CD4-positive, CD25-positive, alpha-beta regulatory T cell (primary cell): ENCODE results near the gene CDHR1. TPM values are rescaled to one million over a fixed set of nuclear protein-coding genes. Genes with fewer than 3 reads are reported as not detected.

ENCODE experiments used
- ATAC-seq, 2 donors: fragments of 150-1000 bp; cut with Tn5 transposase; one replicate each; pipeline ENCODE4 v1.10.0; 2021; ENCODE audit warnings: low read depth in 2 of 2, moderate number of reproducible peaks in 2 of 2, moderate library complexity in 1 of 2
- DNase-seq, 3 donors: peaks; one replicate each; pipeline versions ENCODE4 v3.0.0 to v3.0.0-alpha.2; 2012 to 2022; ENCODE audit warnings: mixed read lengths in 1 of 3
- H3K27ac ChIP-seq: one replicate; pipeline ENCODE4 v1.7.0; 2013; ENCODE audit warnings: mild to moderate bottlenecking, low read length; ENCODE audit not compliant: insufficient read depth, poor library complexity, severe bottlenecking
- H3K27me3 ChIP-seq: one replicate; pipeline ENCODE4 v1.7.0; 2013; ENCODE audit warnings: low read length; ENCODE audit not compliant: control insufficient read depth, insufficient read depth
- H3K36me3 ChIP-seq: one replicate; pipeline ENCODE4 v1.7.0; 2013; ENCODE audit warnings: mild to moderate bottlenecking, low read length, moderate library complexity; ENCODE audit not compliant: control insufficient read depth, insufficient read depth
- H3K4me1 ChIP-seq: 2 replicates; pipeline ENCODE4 v1.7.0; 2013; ENCODE audit warnings: mild to moderate bottlenecking, low read length; ENCODE audit not compliant: insufficient read depth, control insufficient read depth, poor library complexity, severe bottlenecking
- H3K4me3 ChIP-seq: one replicate; pipeline ENCODE4 v1.7.0; 2013; ENCODE audit warnings: low read depth, mild to moderate bottlenecking, low read length, moderate library complexity
- H3K9me3 ChIP-seq, 2 experiments: 1 replicate in 1 of 2; 2 replicates in 1 of 2; pipeline ENCODE4 v1.7.0; 2013; ENCODE audit warnings: low read length in 2 of 2, mild to moderate bottlenecking in 1 of 2, moderate library complexity in 1 of 2; ENCODE audit not compliant: control insufficient read depth in 2 of 2
- H3K27ac Mint-ChIP-seq, 3 donors: one replicate each; pipeline ENCODE4 v1.8.0; 2020 to 2022; ENCODE audit warnings: mild to moderate bottlenecking in 3 of 3, mixed read lengths in 3 of 3, moderate library complexity in 2 of 3
- H3K27me3 Mint-ChIP-seq: one replicate; pipeline ENCODE4 v1.8.0; 2022; ENCODE audit warnings: mild to moderate bottlenecking, mixed read lengths
- H3K36me3 Mint-ChIP-seq: one replicate; pipeline ENCODE4 v1.8.0; 2020; ENCODE audit warnings: mixed read lengths
- H3K4me1 Mint-ChIP-seq, 4 donors: one replicate each; pipeline ENCODE4 v1.8.0; 2020 to 2022; ENCODE audit warnings: mixed read lengths in 4 of 4, mild to moderate bottlenecking in 1 of 4
- H3K4me3 Mint-ChIP-seq, 4 donors: one replicate each; pipeline ENCODE4 v1.8.0; 2020 to 2022; ENCODE audit warnings: mild to moderate bottlenecking in 4 of 4, mixed read lengths in 4 of 4, moderate library complexity in 3 of 4
- H3K9me3 Mint-ChIP-seq, 7 donors: one replicate each; pipeline ENCODE4 v1.8.0; 2020 to 2022; ENCODE audit warnings: mixed read lengths in 7 of 7, mild to moderate bottlenecking in 3 of 7, moderate library complexity in 2 of 7
- polyA plus RNA-seq, 4 donors: library from polyadenylated mRNA; unstranded; fragments of 300-500 nt; fragmentation: Illumina TruSeq; gene quantifications; one replicate each; pipeline ENCODE4 v1.2.3, GENCODE V29; 2021
- total RNA-seq: library from RNA; stranded (reverse); gene quantifications from one replicate; pipeline ENCODE4 v1.2.3, GENCODE V29; 2022

Gene CDHR1
- total and polyA plus RNA-seq, 5 donors from 2014 or later, result 0.25 to 0.28 TPM; not detected in 3

DNA sequence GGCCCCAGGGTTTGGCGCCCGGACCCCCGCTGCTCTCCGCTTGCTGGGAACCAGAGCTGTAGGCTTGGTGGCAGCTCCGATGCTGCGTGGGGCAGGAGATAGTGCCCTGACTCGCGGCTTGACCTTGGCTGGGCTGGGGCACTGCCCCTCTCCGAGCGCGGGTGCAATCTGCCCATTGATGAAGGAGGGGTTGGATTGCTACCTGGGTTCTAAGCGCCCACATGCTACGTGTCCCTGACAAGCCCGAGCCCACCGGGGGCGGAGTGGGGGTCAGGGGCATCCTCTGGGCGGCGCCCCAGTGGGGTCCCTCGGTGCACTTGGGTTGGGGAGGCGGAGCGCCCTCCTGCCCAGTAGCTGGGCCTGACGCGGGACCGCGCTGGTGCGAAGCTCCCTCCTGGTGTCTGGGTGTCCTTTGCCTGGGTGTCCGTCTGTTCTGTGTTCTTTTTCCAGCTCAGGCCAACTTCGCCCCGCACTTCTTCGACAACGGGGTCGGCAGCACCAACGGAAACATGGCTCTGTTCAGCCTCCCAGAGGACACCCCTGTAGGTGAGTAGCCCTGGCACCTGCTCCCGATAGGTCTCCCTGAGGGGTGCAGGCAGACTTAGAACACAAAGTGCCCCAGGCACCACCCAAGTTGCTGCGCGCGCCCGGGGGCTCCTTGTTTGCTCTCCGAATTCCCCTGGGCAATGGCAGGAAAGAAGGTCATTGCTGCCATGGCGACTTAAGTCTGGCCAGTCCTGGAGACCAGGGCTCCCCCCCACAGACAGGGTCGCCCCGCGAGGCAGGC, 900 bp downstream of the CDHR1 start:
- ATAC-seq (no peak), DNase-seq (no peak)
- Mint-ChIP-seq H3K27me3 (peaks cover 38% of the 10 kb centered on the region), H3K4me3 (peak overlapping the region in 2 of 4 donors; percentile 57 to 67), H3K9me3 (peaks cover 0 to 8% (median 0%) of the 10 kb centered on the region in 7 donors), H3K36me3 (no peaks in the 10 kb centered on the region), H3K27ac (no peak overlapping the region), H3K4me1 (peaks cover 0 to 33% (median 9%) of the 10 kb centered on the region in 4 donors)
- H3K4me1 ChIP-seq, result peaks cover 21% of the 10 kb centered on the region
- H3K27me3 ChIP-seq, result peaks cover 3% of the 10 kb centered on the region
- H3K36me3 ChIP-seq, result no peaks in the 10 kb centered on the region
- no peaks in the 10 kb centered on the region for H3K9me3 ChIP-seq
- H3K4me3 ChIP-seq, result no peak overlapping the region
- H3K27ac ChIP-seq, result no peak overlapping the region

DNA sequence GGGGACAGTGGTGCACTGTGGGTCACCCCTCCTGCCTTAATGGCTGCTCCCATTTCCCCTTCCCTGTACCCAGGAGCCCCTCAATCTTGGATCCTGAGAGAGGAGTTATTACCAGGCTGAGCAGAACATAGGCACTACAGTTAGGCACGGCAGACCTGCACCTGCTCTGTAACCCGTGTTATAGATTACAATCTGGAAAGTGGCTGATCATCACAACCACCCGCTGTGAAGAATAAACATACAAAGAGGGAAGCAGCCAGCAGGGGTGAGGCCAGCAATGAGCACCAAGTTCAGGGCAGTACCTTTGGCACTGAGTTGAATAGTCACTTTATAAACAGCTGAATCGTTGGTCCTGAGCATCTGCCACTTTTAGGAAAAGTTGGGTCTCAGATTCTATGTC, 1.7 kb downstream of the CDHR1 start:
- H3K9me3 Mint-ChIP-seq, result peaks cover 0 to 8% (median 0%) of the 10 kb centered on the region in 7 donors
- no peak overlapping the region for H3K4me3 Mint-ChIP-seq
- peaks cover 38% of the 10 kb centered on the region for H3K27me3 Mint-ChIP-seq
- no peaks in the 10 kb centered on the region for H3K9me3 ChIP-seq
- ATAC-seq (no peak), DNase-seq (no peak)
- no peaks in the 10 kb centered on the region for H3K36me3 ChIP-seq
- H3K27me3 ChIP-seq, result peaks cover 3% of the 10 kb centered on the region
- no peaks in the 10 kb centered on the region for H3K36me3 Mint-ChIP-seq
- H3K4me1 Mint-ChIP-seq, result peaks cover 0 to 25% (median 4%) of the 10 kb centered on the region in 4 donors
- no peak overlapping the region for H3K27ac ChIP-seq
- no peak overlapping the region for H3K4me3 ChIP-seq
- no peak overlapping the region for H3K27ac Mint-ChIP-seq
- peaks cover 13% of the 10 kb centered on the region for H3K4me1 ChIP-seq

DNA sequence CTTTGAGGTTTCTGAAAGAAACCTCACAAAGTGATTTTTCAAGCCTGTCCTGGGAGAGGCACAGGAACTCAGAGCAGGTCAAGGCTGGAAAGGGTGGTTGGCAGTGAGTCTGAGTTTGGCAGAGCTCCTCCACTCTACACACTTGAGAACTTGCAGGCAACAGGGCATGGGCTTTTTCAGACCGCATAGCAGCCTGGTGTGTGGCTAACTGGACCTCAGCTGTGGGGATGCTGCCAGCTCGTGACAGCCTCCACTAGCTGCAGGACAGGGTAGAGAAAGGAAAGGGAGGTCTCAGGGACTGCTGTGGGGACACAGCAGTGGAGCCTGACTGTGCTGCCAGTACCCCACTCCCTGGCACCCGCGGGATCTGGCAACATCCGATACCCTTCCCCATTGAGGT, 2.6 kb downstream of the CDHR1 start:
- ATAC-seq, result no peak
- peaks cover 13% of the 10 kb centered on the region for H3K4me1 ChIP-seq
- H3K9me3 Mint-ChIP-seq, result peaks cover 0 to 8% (median 0%) of the 10 kb centered on the region in 7 donors
- no peak overlapping the region for H3K27ac ChIP-seq
- H3K27ac Mint-ChIP-seq, result no peak overlapping the region
- H3K27me3 ChIP-seq, result peaks cover 3% of the 10 kb centered on the region
- H3K36me3 Mint-ChIP-seq, result no peaks in the 10 kb centered on the region
- no peak overlapping the region for H3K4me3 ChIP-seq
- H3K27me3 Mint-ChIP-seq, result peaks cover 38% of the 10 kb centered on the region
- no peaks in the 10 kb centered on the region for H3K36me3 ChIP-seq
- H3K4me3 Mint-ChIP-seq, result no peak overlapping the region
- peaks cover 0 to 18% (median 0%) of the 10 kb centered on the region in 4 donors for H3K4me1 Mint-ChIP-seq
- H3K9me3 ChIP-seq, result no peaks in the 10 kb centered on the region
- DNase-seq, result no peak

DNA sequence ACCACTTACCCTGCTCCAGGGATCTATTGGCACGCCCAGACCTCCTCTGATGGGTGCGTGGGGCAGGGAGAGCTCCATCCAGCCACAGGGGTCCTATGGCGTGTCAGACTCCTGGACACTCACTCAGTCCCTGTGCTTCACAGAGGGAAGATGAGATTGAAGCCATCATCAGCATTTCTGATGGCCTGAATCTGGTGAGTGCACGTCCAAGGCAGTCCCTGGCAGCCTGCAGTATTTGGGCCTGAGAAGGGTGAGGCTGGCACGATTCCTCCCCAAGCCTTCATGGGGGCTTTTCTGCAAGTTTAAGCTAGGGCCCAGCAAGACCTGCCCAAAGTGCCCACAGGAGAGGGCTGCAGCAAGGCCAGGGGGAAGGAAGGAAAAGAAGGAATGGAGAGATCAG, 3.3 kb downstream of the CDHR1 start:
- Histone ChIP-seq H3K27ac (no peak overlapping the region), H3K27me3 (peaks cover 3% of the 10 kb centered on the region), H3K9me3 (no peaks in the 10 kb centered on the region), H3K36me3 (no peaks in the 10 kb centered on the region), H3K4me3 (no peak overlapping the region), H3K4me1 (peaks cover 13% of the 10 kb centered on the region)
- Mint-ChIP-seq H3K4me1 (peaks cover 0 to 14% (median 0%) of the 10 kb centered on the region in 4 donors), H3K4me3 (no peak overlapping the region), H3K27me3 (peaks cover 33% of the 10 kb centered on the region), H3K36me3 (no peaks in the 10 kb centered on the region), H3K9me3 (peaks cover 0 to 8% (median 0%) of the 10 kb centered on the region in 7 donors), H3K27ac (no peak overlapping the region)
- no peak for DNase-seq
- no peak for ATAC-seq

DNA sequence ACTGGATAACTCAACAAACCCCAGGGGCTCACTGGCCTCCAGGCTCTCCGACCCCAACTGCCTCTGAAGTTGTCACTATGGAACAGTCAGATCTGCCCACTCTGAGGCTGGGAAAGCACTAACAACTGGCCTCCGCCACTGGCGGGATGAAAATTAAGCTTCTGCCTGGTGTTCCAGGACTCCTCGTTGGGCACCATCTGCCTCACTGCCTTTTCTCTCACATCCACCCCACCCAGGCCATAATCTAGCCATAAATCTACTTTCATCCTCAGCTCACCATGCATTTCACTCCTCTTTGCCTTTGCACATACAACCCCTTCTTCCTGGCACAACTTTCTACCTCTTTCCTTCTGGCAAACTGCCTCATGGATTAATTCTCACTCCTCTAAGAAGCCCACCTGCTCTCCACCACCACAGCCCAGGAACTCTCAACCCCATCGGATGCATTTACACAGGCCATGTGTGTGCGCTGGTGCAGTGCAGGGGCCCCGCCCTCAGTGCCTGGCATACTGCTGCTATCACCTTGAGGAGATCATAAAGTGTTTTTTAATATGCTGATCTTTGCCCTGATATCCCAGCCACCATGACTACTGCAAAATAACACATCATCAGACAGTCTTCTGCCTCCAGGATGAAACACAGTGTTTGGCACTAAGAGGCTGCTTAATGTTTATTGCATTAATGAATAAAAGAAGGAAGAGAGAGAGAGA, 4.0 kb downstream of the CDHR1 start:
- Mint-ChIP-seq H3K4me3 (no peak overlapping the region), H3K9me3 (peaks cover 0 to 6% (median 0%) of the 10 kb centered on the region in 7 donors), H3K27ac (no peak overlapping the region), H3K36me3 (no peaks in the 10 kb centered on the region), H3K27me3 (peaks cover 33% of the 10 kb centered on the region), H3K4me1 (peaks cover 0 to 11% (median 0%) of the 10 kb centered on the region in 4 donors)
- Histone ChIP-seq H3K27ac (no peak overlapping the region), H3K9me3 (no peaks in the 10 kb centered on the region), H3K36me3 (no peaks in the 10 kb centered on the region), H3K4me3 (no peak overlapping the region), H3K4me1 (peaks cover 13% of the 10 kb centered on the region), H3K27me3 (peaks cover 3% of the 10 kb centered on the region)
- ATAC-seq (no peak), DNase-seq (no peak)

DNA sequence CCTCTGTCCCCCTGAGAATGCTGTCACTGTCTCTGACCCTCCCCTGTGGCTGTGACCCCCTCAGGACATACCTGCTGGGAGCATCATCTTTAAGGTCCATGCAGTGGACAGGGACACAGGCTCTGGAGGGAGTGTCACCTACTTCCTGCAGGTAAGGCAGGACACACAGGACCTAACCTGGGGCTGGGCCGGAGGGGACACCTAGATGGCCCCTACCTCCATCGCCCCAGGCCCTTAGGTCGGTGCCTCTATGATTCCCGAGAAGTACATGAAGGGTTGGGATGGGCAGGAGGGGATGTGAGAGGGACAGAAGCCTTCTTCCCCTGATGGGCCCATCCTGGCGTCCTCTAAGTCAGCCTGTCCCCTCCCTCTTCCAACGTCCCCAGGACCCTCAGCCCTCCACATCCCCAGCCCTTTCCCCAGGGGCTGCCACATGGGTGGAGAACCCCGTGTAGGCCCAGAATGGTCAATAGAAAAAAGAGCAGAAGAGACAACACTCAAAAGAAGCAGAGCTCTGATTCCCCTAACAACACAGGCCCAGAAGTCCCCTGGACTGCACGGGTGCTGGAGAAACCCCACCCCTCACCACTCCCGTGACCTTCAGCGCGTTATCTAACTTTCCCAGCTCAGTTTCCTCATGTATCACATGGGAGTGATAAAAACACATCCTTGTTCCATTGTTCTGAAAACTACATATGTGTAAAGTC, 6.4 kb downstream of the CDHR1 start:
- Histone ChIP-seq H3K27ac (no peak overlapping the region), H3K4me1 (no peaks in the 10 kb centered on the region), H3K36me3 (no peaks in the 10 kb centered on the region), H3K27me3 (no peaks in the 10 kb centered on the region), H3K9me3 (no peaks in the 10 kb centered on the region), H3K4me3 (no peak overlapping the region)
- H3K4me3 Mint-ChIP-seq, result no peak overlapping the region
- peaks cover 0 to 4% (median 0%) of the 10 kb centered on the region in 4 donors for H3K4me1 Mint-ChIP-seq
- no peak overlapping the region for H3K27ac Mint-ChIP-seq
- DNase-seq (no peak), ATAC-seq (no peak)
- no peaks in the 10 kb centered on the region for H3K36me3 Mint-ChIP-seq
- peaks cover 29% of the 10 kb centered on the region for H3K27me3 Mint-ChIP-seq
- H3K9me3 Mint-ChIP-seq, result peaks cover 0 to 4% (median 0%) of the 10 kb centered on the region in 7 donors

DNA sequence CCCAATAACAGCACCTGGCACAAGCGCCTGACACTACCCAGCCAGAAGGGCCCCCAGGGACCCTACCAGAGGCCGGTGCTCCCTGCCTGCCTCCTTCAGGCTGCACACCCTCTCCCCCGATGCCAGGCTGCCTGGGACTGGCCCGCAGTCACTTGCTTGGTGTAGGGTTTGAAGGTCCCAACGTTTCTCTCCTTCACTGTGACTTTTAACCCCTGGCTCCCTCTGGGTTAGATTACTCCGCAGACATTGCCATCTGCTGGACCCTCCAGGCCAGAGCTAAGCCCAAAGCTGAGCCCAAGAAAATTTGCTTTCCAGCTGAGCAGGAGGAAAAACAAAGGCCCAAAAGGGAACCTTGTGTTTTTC, 6.9 kb downstream of the CDHR1 start:
- DNase-seq (no peak), ATAC-seq (no peak)
- Mint-ChIP-seq H3K4me1 (no peaks in the 10 kb centered on the region), H3K27ac (no peak overlapping the region), H3K36me3 (no peaks in the 10 kb centered on the region), H3K4me3 (no peak overlapping the region), H3K27me3 (peaks cover 26% of the 10 kb centered on the region), H3K9me3 (peaks cover 0 to 4% (median 0%) of the 10 kb centered on the region in 7 donors)
- no peaks in the 10 kb centered on the region for H3K4me1 ChIP-seq
- no peaks in the 10 kb centered on the region for H3K27me3 ChIP-seq
- no peak overlapping the region for H3K27ac ChIP-seq
- H3K4me3 ChIP-seq, result no peak overlapping the region
- no peaks in the 10 kb centered on the region for H3K9me3 ChIP-seq
- H3K36me3 ChIP-seq, result no peaks in the 10 kb centered on the region
